CD14-positive monocyte (primary cell): ENCODE results near the gene VPS37B. TPM values are rescaled to one million over a fixed set of nuclear protein-coding genes. Genes with fewer than 3 reads are reported as not detected.
A peak's percentile ranks its signal among the peaks of the same experiment; 100 is the strongest.

ENCODE experiments used
- DNase-seq, 3 donors: peaks; one replicate each; pipeline ENCODE4 v3.0.0-alpha.2; 2011 to 2022
- H2AFZ ChIP-seq: 2 replicates; pipeline ENCODE4 v1.6.0; 2012; ENCODE audit warnings: mild to moderate bottlenecking, low read depth, low read length, inconsistent platforms; ENCODE audit not compliant: insufficient read depth, poor library complexity, severe bottlenecking
- H3K27ac ChIP-seq, 2 donors: 1 replicate in 1 of 2; 2 replicates in 1 of 2; pipeline ENCODE4 v1.5.1; 2012 to 2013; ENCODE audit warnings: low read length in 2 of 2, control low read depth in 1 of 2, inconsistent platforms in 1 of 2, low read depth in 1 of 2, mild to moderate bottlenecking in 1 of 2
- H3K27me3 ChIP-seq, 2 donors: one replicate each; pipeline versions ENCODE4 v1.6.0 to v1.6.1; 2011 to 2013; ENCODE audit warnings: low read length in 2 of 2; ENCODE audit not compliant: control insufficient read depth in 2 of 2, insufficient read depth in 2 of 2
- H3K36me3 ChIP-seq, 2 donors: replicated peaks in 1 of 2; 1 replicate in 1 of 2; 2 replicates in 1 of 2; pipeline versions ENCODE4 v1.5.1 to v1.6.1; 2012 to 2013; ENCODE audit warnings: low read length in 2 of 2, control low read depth in 1 of 2, inconsistent platforms in 1 of 2, mild to moderate bottlenecking in 1 of 2; ENCODE audit not compliant: insufficient read depth in 2 of 2, control insufficient read depth in 1 of 2
- H3K4me1 ChIP-seq, 2 donors: 1 replicate in 1 of 2; 2 replicates in 1 of 2; pipeline versions ENCODE4 v1.5.1 to v1.6.1; 2012 to 2013; ENCODE audit warnings: low read length in 2 of 2, control low read depth in 1 of 2, inconsistent platforms in 1 of 2, mild to moderate bottlenecking in 1 of 2, moderate library complexity in 1 of 2; ENCODE audit not compliant: insufficient read depth in 2 of 2, control insufficient read depth in 1 of 2
- H3K4me2 ChIP-seq: replicated peaks from 2 replicates; pipeline ENCODE3; 2012; ENCODE audit warnings: low read length, moderate library complexity, mild to moderate bottlenecking; ENCODE audit not compliant: poor library complexity, severe bottlenecking; ENCODE audit errors: extremely low read depth
- H3K4me3 ChIP-seq, 3 experiments: fragments of 200-600 bp in 1 of 3; sonication (generic) in 1 of 3; replicated peaks in 1 of 3; 1 replicate in 2 of 3; 2 replicates in 1 of 3; pipeline ENCODE4 v1.5.1; 2011 to 2013; ENCODE audit warnings: low read length in 3 of 3, mild to moderate bottlenecking in 3 of 3, control low read depth in 2 of 3, low read depth in 2 of 3, inconsistent platforms in 1 of 3, moderate library complexity in 1 of 3
- H3K79me2 ChIP-seq: 2 replicates; pipeline ENCODE4 v1.6.0; 2012; ENCODE audit warnings: mild to moderate bottlenecking, control low read depth, inconsistent platforms, low read length, moderate library complexity; ENCODE audit not compliant: insufficient read depth
- H3K9ac ChIP-seq: 2 replicates; pipeline ENCODE4 v1.6.0; 2017; ENCODE audit warnings: low read length, mild to moderate bottlenecking; ENCODE audit not compliant: insufficient read depth, poor library complexity, severe bottlenecking
- H3K9me3 ChIP-seq, 2 donors: replicated peaks in 1 of 2; 1 replicate in 1 of 2; 2 replicates in 1 of 2; pipeline versions ENCODE4 v1.5.1 to v1.6.1; 2012 to 2013; ENCODE audit warnings: low read length in 2 of 2, control low read depth in 1 of 2; ENCODE audit not compliant: control insufficient read depth in 1 of 2, insufficient read depth in 1 of 2
- H4K20me1 ChIP-seq: 2 replicates; pipeline ENCODE4 v1.6.0; 2012; ENCODE audit warnings: mild to moderate bottlenecking, low read length, control low read depth, moderate library complexity; ENCODE audit not compliant: insufficient read depth
- H3K27ac Mint-ChIP-seq, 7 donors: one replicate each; pipeline ENCODE4 v1.8.0; 2020; ENCODE audit warnings: mild to moderate bottlenecking in 7 of 7, mixed read lengths in 7 of 7, moderate library complexity in 6 of 7, inconsistent platforms in 2 of 7
- H3K27me3 Mint-ChIP-seq, 3 donors: one replicate each; pipeline ENCODE4 v1.8.0; 2021 to 2022; ENCODE audit warnings: low read depth in 3 of 3, mild to moderate bottlenecking in 3 of 3, mixed read lengths in 3 of 3, moderate library complexity in 3 of 3, inconsistent platforms in 1 of 3
- H3K36me3 Mint-ChIP-seq, 2 donors: one replicate each; pipeline ENCODE4 v1.8.0; 2020; ENCODE audit warnings: mixed read lengths in 2 of 2, inconsistent platforms in 1 of 2, mild to moderate bottlenecking in 1 of 2
- H3K4me1 Mint-ChIP-seq: one replicate; pipeline ENCODE4 v1.8.0; 2020; ENCODE audit warnings: mild to moderate bottlenecking, mixed read lengths
- H3K4me3 Mint-ChIP-seq, 2 donors: one replicate each; pipeline ENCODE4 v1.8.0; 2020; ENCODE audit warnings: mild to moderate bottlenecking in 2 of 2, mixed read lengths in 2 of 2, moderate library complexity in 1 of 2
- H3K9me3 Mint-ChIP-seq, 7 donors: one replicate each; pipeline ENCODE4 v1.8.0; 2020 to 2022; ENCODE audit warnings: mixed read lengths in 7 of 7, mild to moderate bottlenecking in 6 of 7, moderate library complexity in 6 of 7, inconsistent platforms in 2 of 7
- CTCF ChIP-seq: fragments of 200-600 bp; IDR thresholded peaks from one replicate; pipeline ENCODE4 v1.8.0; 2022; ENCODE audit warnings: antibody characterized with exemption, mild to moderate bottlenecking
- WGBS: methylation state at CpG from one replicate; pipeline ENCODE4 v1.1.5; 2013; ENCODE audit warnings: missing lambda C conversion rate; ENCODE audit not compliant: insufficient coverage; 5-methylcytosine and 5-hydroxymethylcytosine counted together
- intact Hi-C, 2 donors: fragments of 100-400 bp; cut with micrococcal nuclease; formaldehyde crosslinking; loops; one replicate each; pipeline versions ENCODE4 v1.15.0 to v1.15.1; 2023
- polyA plus RNA-seq, 3 donors: library from polyadenylated mRNA; depleted of rRNA in 1 of 3; unstranded in 2 of 3; stranded (reverse) in 1 of 3; fragments of 300-500 nt in 2 of 3; fragments of >200 nt in 1 of 3; fragmentation: Illumina TruSeq in 2 of 3; gene quantifications; 1 replicate in 2 of 3; 2 replicates in 1 of 3; pipeline ENCODE4 v1.2.3, GENCODE V29; 2012 to 2021

The VPS37B gene
- polyA plus RNA-seq, 3 donors, result 12.3 to 34.3 (median 16.4) TPM

GRCh38 chr12:122917507-122918121 is 21.7 kb upstream of the VPS37B start:
- no peak overlapping the region for H3K4me3 ChIP-seq
- no peaks in the 10 kb centered on the region for H3K9me3 ChIP-seq
- peaks cover 16 to 19% of the 10 kb centered on the region in 2 donors for H3K4me1 ChIP-seq
- TF ChIP-seq CTCF, result no peak
- Mint-ChIP-seq H3K4me1 (peaks cover 23% of the 10 kb centered on the region), H3K4me3 (no peak overlapping the region), H3K36me3 (no peaks in the 10 kb centered on the region), H3K27me3 (peaks cover 0 to 3% (median 2%) of the 10 kb centered on the region in 3 donors), H3K27ac (peak overlapping the region in 4 of 7 donors; percentile 8 to 45 (median 36)), H3K9me3 (peaks cover 0 to 7% (median 0%) of the 10 kb centered on the region in 7 donors)
- no peaks in the 10 kb centered on the region for H3K36me3 ChIP-seq
- H3K9ac ChIP-seq, result peak overlapping the region; percentile 15
- peak overlapping the region; percentile 32 for H2AFZ ChIP-seq
- no peaks in the 10 kb centered on the region for H3K79me2 ChIP-seq
- WGBS, result 21% methylated on average over 5 of the region's 9 CpGs
- peak in 1 of 3 donors; percentile 12 for DNase-seq
- H3K27me3 ChIP-seq, result no peaks in the 10 kb centered on the region
- intact Hi-C loops, result no loop called here
- no peak overlapping the region for H3K27ac ChIP-seq
- H4K20me1 ChIP-seq, result no peaks in the 10 kb centered on the region
- H3K4me2 ChIP-seq, result no peak overlapping the region

- Mint-ChIP-seq H3K9me3 (peaks cover 0 to 6% (median 0%) of the 10 kb centered on the region in 7 donors), H3K27ac (peak overlapping the region in 1 of 7 donors; percentile 68), H3K4me1 (peaks cover 11% of the 10 kb centered on the region), H3K36me3 (no peaks in the 10 kb centered on the region), H3K4me3 (no peak overlapping the region), H3K27me3 (peaks cover 0 to 3% (median 3%) of the 10 kb centered on the region in 3 donors)
- Histone ChIP-seq H3K9ac (no peak overlapping the region), H3K79me2 (no peaks in the 10 kb centered on the region), H3K4me1 (peaks cover 6 to 8% of the 10 kb centered on the region in 2 donors), H3K4me3 (no peak overlapping the region), H3K4me2 (no peak overlapping the region), H3K9me3 (no peaks in the 10 kb centered on the region), H3K27me3 (no peaks in the 10 kb centered on the region), H3K36me3 (no peaks in the 10 kb centered on the region), H2AFZ (no peak overlapping the region), H4K20me1 (no peaks in the 10 kb centered on the region), H3K27ac (no peak overlapping the region)
- no peak for TF ChIP-seq CTCF
- intact Hi-C loops, result no loop called here
- 87% methylated on average over 4 of the region's 12 CpGs for WGBS
- DNase-seq, result no peak
Observed at GRCh38 chr12:122909442-122910288, 13.7 kb upstream of the VPS37B start.
